Spleen (tissue), 11 donors: Measurements from ENCODE around the gene RILP. TPM values are rescaled to one million over a fixed set of nuclear protein-coding genes. Genes with fewer than 3 reads are reported as not detected.

Source experiments
- DNase-seq: peaks from one replicate; pipeline ENCODE4 v3.0.0-alpha.2; 2020
- H3K27ac ChIP-seq, 8 donors: fragments of 200-600 bp; sonication (generic) in 7 of 8; 1 replicate in 4 of 8; 2 replicates in 4 of 8; pipeline versions ENCODE4 v1.5.0 to v1.8.0; 2016 to 2021; ENCODE audit warnings: inconsistent platforms in 4 of 8, mild to moderate bottlenecking in 4 of 8, moderate library complexity in 1 of 8
- H3K27me3 ChIP-seq, 7 donors: fragments of 200-600 bp; sonication (generic) in 6 of 7; replicated peaks in 1 of 7; 1 replicate in 4 of 7; 2 replicates in 3 of 7; pipeline versions ENCODE4 v1.5.0 to v1.8.0; 2016 to 2021; ENCODE audit warnings: inconsistent platforms in 3 of 7, mild to moderate bottlenecking in 1 of 7
- H3K36me3 ChIP-seq, 6 donors: fragments of 200-600 bp; sonication (generic) in 5 of 6; 1 replicate in 4 of 6; 2 replicates in 2 of 6; pipeline versions ENCODE4 v1.5.0 to v1.8.0; 2016 to 2021; ENCODE audit warnings: inconsistent platforms in 2 of 6
- H3K4me1 ChIP-seq, 6 donors: fragments of 200-600 bp; sonication (generic) in 5 of 6; 1 replicate in 3 of 6; 2 replicates in 3 of 6; pipeline versions ENCODE4 v1.5.0 to v1.8.0; 2016 to 2021; ENCODE audit warnings: inconsistent platforms in 3 of 6
- H3K4me3 ChIP-seq, 8 donors: fragments of 200-600 bp; sonication (generic) in 7 of 8; 1 replicate in 4 of 8; 2 replicates in 4 of 8; pipeline versions ENCODE4 v1.5.0 to v1.8.0; 2016 to 2021; ENCODE audit warnings: inconsistent platforms in 4 of 8, mild to moderate bottlenecking in 4 of 8, moderate library complexity in 2 of 8
- H3K9me3 ChIP-seq, 8 donors: fragments of 200-600 bp; sonication (generic) in 7 of 8; 1 replicate in 4 of 8; 2 replicates in 4 of 8; pipeline versions ENCODE4 v1.5.0 to v1.8.0; 2016 to 2021; ENCODE audit warnings: inconsistent platforms in 4 of 8
- CTCF ChIP-seq, 11 experiments: fragments of 200-600 bp in 7 of 11; fragments of 450-650 bp in 4 of 11; sonication (generic) in 4 of 11; IDR thresholded peaks in 8 of 11; conservative IDR thresholded peaks in 3 of 11; 1 replicate in 7 of 11; 2 replicates in 4 of 11; pipeline versions ENCODE4 v1.4.0 to v1.8.0; 2016 to 2021; ENCODE audit warnings: antibody characterized with exemption in 11 of 11, inconsistent platforms in 4 of 11, mild to moderate bottlenecking in 1 of 11
- POLR2A ChIP-seq, 3 donors: fragments of 450-650 bp; IDR thresholded peaks; one replicate each; pipeline ENCODE4 v1.5.1; 2017; ENCODE audit warnings: antibody characterized with exemption in 3 of 3, mild to moderate bottlenecking in 1 of 3
- POLR2AphosphoS5 ChIP-seq, 3 donors: sonication (generic); formaldehyde crosslinking; IDR thresholded peaks; one replicate each; pipeline ENCODE4 v1.5.1; 2017; ENCODE audit warnings: antibody characterized with exemption in 3 of 3
- WGBS, 5 donors: extraction: QIAGEN DNeasy Blood & Tissue Kit in 3 of 5; methylation state at CpG; one replicate each; pipeline versions ENCODE4 v1.1.5 to v1.1.7; 2013 to 2018; 5-methylcytosine and 5-hydroxymethylcytosine counted together
- intact Hi-C: fragments of 100-400 bp; cut with DNase I; formaldehyde crosslinking; loops from one replicate; pipeline ENCODE4 v1.15.0; 2023; ENCODE audit warnings: low total_unique reads
- polyA plus RNA-seq, 3 donors: library from polyadenylated mRNA; stranded (reverse); fragments of 200-250 nt; gene quantifications; one replicate each; pipeline ENCODE4 v1.2.1, GENCODE V29; 2013
- total RNA-seq, 7 donors: library from RNA; depleted of rRNA in 3 of 7; stranded (reverse); fragments of >200 nt in 3 of 7; fragmentation: NEBNext Ultra II Directional in 4 of 7; extraction: Animal tissue kit (Norgen Biotek cat#: 25700) in 4 of 7; gene quantifications; one replicate each; pipeline versions ENCODE4 v1.1.0 to v1.2.1, GENCODE V29; 2016 to 2021
- donor health status: healthy with polysubstance abuse.
- donor health status: DM: no; HTN: no; CAD: no; lungs with moderate emphysema.
- donor health status: DM: no; HTN: no; CAD: no.
- donor health status: Bipolar disorder and iron deficiency.
- donor health status: healthy.
- donor health status: DM: no; HTN: no; CAD: no.
- donor health status: DM: yes; HTN: yes; CAD: no.

RILP gene
- total and polyA plus RNA-seq, 10 donors, result 14.7 to 43.9 (median 25.0) TPM

- Histone ChIP-seq H3K9me3 (no peaks in the 10 kb centered on the region), H3K4me1 (peaks cover 15 to 69% (median 58%) of the 10 kb centered on the region in 6 donors), H3K27ac (peak overlapping the region; percentile 82 to 99 (median 96)), H3K36me3 (peaks cover 0 to 16% (median 4%) of the 10 kb centered on the region in 6 donors), H3K4me3 (peak overlapping the region; percentile 76 to 99 (median 88)), H3K27me3 (no peaks in the 10 kb centered on the region)
- 2 to 5% (median 2%) methylated on average over 16 to 45 of the region's 45 CpGs for WGBS, 5 donors
- intact Hi-C loops, result loop anchor here (5.0 kb wide), 2 partner anchors 52 to 67 kb away; partner anchors contain the start of gene PITPNA
- DNase-seq, result peak; percentile 96
- TF ChIP-seq POLR2A (IDR thresholded peaks at IDR 0.05) (no peak), POLR2AphosphoS5 (IDR thresholded peaks at IDR 0.05) (peak; percentile 64 to 76 (median 66)), CTCF (IDR thresholded peaks at IDR 0.05 in 8 of 11, conservative IDR thresholded peaks at IDR 0.05 in 3 of 11) (peak; percentile 56 to 87 (median 78))
Measured at GRCh38 chr17:1629504-1630310, 20.0 kb downstream of the RILP start.

GRCh38 chr17:1628856-1629503 lies 20.7 kb downstream of the RILP start:
- Histone ChIP-seq H3K27me3 (no peaks in the 10 kb centered on the region), H3K9me3 (no peaks in the 10 kb centered on the region), H3K36me3 (peaks cover 0 to 15% (median 0%) of the 10 kb centered on the region in 6 donors), H3K4me3 (peak overlapping the region; percentile 76 to 99 (median 88)), H3K27ac (peak overlapping the region; percentile 82 to 99 (median 96)), H3K4me1 (peaks cover 15 to 70% (median 56%) of the 10 kb centered on the region in 6 donors)
- intact Hi-C loops, result loop anchor here (5.0 kb wide), 1 partner anchor 67 kb away; the partner anchor contains the start of gene PITPNA
- DNase-seq, result peak; percentile 97
- TF ChIP-seq CTCF (IDR thresholded peaks at IDR 0.05 in 8 of 11, conservative IDR thresholded peaks at IDR 0.05 in 3 of 11), result peak in 7 of 11 experiments; percentile 33 to 70 (median 66)
- peak; percentile 62 to 80 (median 79) for TF ChIP-seq POLR2AphosphoS5 (IDR thresholded peaks at IDR 0.05)
- TF ChIP-seq POLR2A (IDR thresholded peaks at IDR 0.05), result no peak
- WGBS, 5 donors, result 0 to 1% (median 1%) methylated on average over 15 to 77 of the region's 77 CpGs

GRCh38 chr17:1627982-1628855 lies 21.4 kb downstream of the RILP start, which contains the start of gene SLC43A2:
Gene SLC43A2, minus strand, starts transcription at chr17:1628834. Its CDS starts 960 bp downstream, at chr17:1627874.
- TF ChIP-seq CTCF (IDR thresholded peaks at IDR 0.05 in 8 of 11, conservative IDR thresholded peaks at IDR 0.05 in 3 of 11), result no peak
- TF ChIP-seq POLR2A (IDR thresholded peaks at IDR 0.05), result peak in 1 of 3 donors; percentile 34
- peak; percentile 44 to 82 (median 58) for TF ChIP-seq POLR2AphosphoS5 (IDR thresholded peaks at IDR 0.05)
- WGBS, 5 donors, result 0 to 1% (median 1%) methylated on average over 53 to 95 of the region's 95 CpGs

More at GRCh38 chr17:1627982-1628855, 21.4 kb downstream of the RILP start, which contains the start of gene SLC43A2:
- H3K9me3 ChIP-seq, result no peaks in the 10 kb centered on the region
- intact Hi-C loops, result loop anchor here (5.0 kb wide), 1 partner anchor 66 kb away; the partner anchor contains the start of gene PITPNA
- peak within 1 kb of the TSS; percentile 82 to 99 (median 96) for H3K27ac ChIP-seq
- peaks cover 15 to 76% (median 57%) of the 10 kb centered on the region in 6 donors for H3K4me1 ChIP-seq
- peak; percentile 97 for DNase-seq
- peaks cover 0 to 22% (median 0%) of the 10 kb centered on the region in 6 donors for H3K36me3 ChIP-seq
- no peaks in the 10 kb centered on the region for H3K27me3 ChIP-seq
- peak within 1 kb of the TSS; percentile 76 to 99 (median 88) for H3K4me3 ChIP-seq
